ENCODE results near the gene HSPA12B.
A peak's percentile ranks its signal among the peaks of the same experiment; 100 is the strongest.

GRCh38 chr20:3795511-3796468 lies 63.3 kb downstream of the HSPA12B start, which contains the start of gene CDC25B:
- TF ChIP-seq CTCF (IDR thresholded peaks at IDR 0.05) (peak; percentile 32 to 68 (median 67)), POLR2A (IDR thresholded peaks at IDR 0.05) (no peak)

Data from testis (tissue), 2 donors.